ENCODE results near the gene HSD17B10. TPM values are rescaled to one million over a fixed set of nuclear protein-coding genes. Genes with fewer than 3 reads are reported as not detected.

Gene HSD17B10
- total RNA-seq, 1 donor from 2014 or later, result 135 TPM

- no peak for TF ChIP-seq CTCF (conservative IDR thresholded peaks at IDR 0.05)
- no peaks in the 10 kb centered on the region for H3K27me3 Mint-ChIP-seq (ENCODE audit: low read depth)
- H3K9me3 Mint-ChIP-seq, result peaks cover 2% of the 10 kb centered on the region
Measured at GRCh38 chrX:53398216-53398615, 36.0 kb downstream of the HSD17B10 start.

DNA sequence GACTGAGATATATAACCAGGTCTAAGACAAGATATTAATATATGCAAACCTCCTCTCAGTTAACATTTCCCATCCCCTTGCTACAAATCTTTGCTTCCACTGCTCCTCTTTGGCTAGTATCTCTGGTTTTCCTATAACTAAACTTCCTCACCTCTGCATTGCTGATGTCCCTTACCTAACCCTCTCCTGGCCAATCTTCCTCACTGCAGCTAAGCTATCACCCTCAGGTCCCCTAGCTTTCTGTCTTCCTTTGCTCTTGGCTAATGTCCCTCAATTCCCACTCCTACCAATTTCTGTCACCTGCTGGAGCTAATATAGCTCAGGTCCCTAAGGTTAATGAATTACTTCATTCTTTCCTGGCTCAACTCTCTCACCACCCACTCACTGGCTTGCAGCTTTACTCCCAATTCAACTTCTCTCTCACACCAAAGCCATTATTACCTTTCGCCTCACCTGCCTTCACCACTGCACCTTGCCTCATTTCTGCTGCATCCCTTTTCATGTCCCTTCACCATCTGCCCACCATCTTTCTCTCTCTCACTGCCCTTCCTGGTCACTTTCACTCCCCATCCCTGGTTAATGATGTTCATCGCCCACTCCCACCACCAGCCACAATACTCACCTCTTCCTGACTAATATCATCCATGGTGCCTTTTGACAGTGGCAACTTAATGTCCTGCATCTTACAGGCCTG is 38.4 kb downstream of the HSD17B10 start:
- Mint-ChIP-seq H3K9me3 (peaks cover 2% of the 10 kb centered on the region), H3K4me1 (no peaks in the 10 kb centered on the region), H3K36me3 (ENCODE audit: low read depth) (peaks cover 16% of the 10 kb centered on the region), H3K27me3 (ENCODE audit: low read depth) (no peaks in the 10 kb centered on the region), H3K27ac (ENCODE audit: unreplicated experiment) (no peak overlapping the region), H3K4me3 (no peak overlapping the region)
- no peak for DNase-seq (ENCODE audit: low read depth, low spot score)
- no peak for TF ChIP-seq CTCF (conservative IDR thresholded peaks at IDR 0.05)

More at GRCh38 chrX:53398216-53398615, 36.0 kb downstream of the HSD17B10 start:
- DNase-seq (ENCODE audit: low read depth, low spot score), result no peak
- no peaks in the 10 kb centered on the region for H3K4me1 Mint-ChIP-seq
- H3K4me3 Mint-ChIP-seq, result no peak overlapping the region
- H3K27ac Mint-ChIP-seq (ENCODE audit: unreplicated experiment), result no peak overlapping the region
- H3K36me3 Mint-ChIP-seq (ENCODE audit: low read depth), result peaks cover 22% of the 10 kb centered on the region

- Mint-ChIP-seq H3K27me3 (ENCODE audit: low read depth) (no peaks in the 10 kb centered on the region), H3K36me3 (ENCODE audit: low read depth) (peaks cover 20% of the 10 kb centered on the region), H3K27ac (ENCODE audit: unreplicated experiment) (no peak overlapping the region), H3K9me3 (no peaks in the 10 kb centered on the region), H3K4me1 (no peaks in the 10 kb centered on the region), H3K4me3 (no peak overlapping the region)
- TF ChIP-seq CTCF (conservative IDR thresholded peaks at IDR 0.05), result no peak
- no peak for DNase-seq (ENCODE audit: low read depth, low spot score)
Measured at GRCh38 chrX:53383376-53384076, 50.6 kb downstream of the HSD17B10 start.

Small RNA genes within 50 kb of the gene (microRNA-seq; reads per million reads assigned to microRNA genes)
- 5.9 reads per million, percentile 3 among the genes with 10 or more reads in this experiment for gene MIR6857

Other genes starting within 250 kb of the HSD17B10 start
- gene KDM5C, start 209.2 kb downstream of the HSD17B10 start, total RNA-seq, result 94.9 and 98.7 TPM in 2 replicates
- 0.96 and 1.7 TPM in 2 replicates for gene IQSEC2, start 152.8 kb downstream of the HSD17B10 start, total RNA-seq
- gene SMC1A, start 11.7 kb downstream of the HSD17B10 start, total RNA-seq, result 129 and 153 TPM in 2 replicates
- 1.3 and 1.5 TPM in 2 replicates for gene RIBC1, start 11.5 kb downstream of the HSD17B10 start, total RNA-seq